Urinary bladder (tissue), 4 donors: ENCODE data around the gene APIP. TPM values are rescaled to one million over a fixed set of nuclear protein-coding genes. Genes with fewer than 3 reads are reported as not detected.

Experiments
- DNase-seq: peaks from one replicate; pipeline ENCODE4 v3.0.0-alpha.2; 2015; ENCODE audit errors: extremely low spot score
- H3K27ac ChIP-seq: one replicate; pipeline ENCODE4 v1.5.1; 2013; ENCODE audit warnings: low read depth, mild to moderate bottlenecking, moderate library complexity
- H3K36me3 ChIP-seq: one replicate; pipeline ENCODE4 v1.6.1; 2013; ENCODE audit warnings: mild to moderate bottlenecking, moderate library complexity; ENCODE audit not compliant: insufficient read depth
- H3K4me1 ChIP-seq: one replicate; pipeline ENCODE4 v1.6.1; 2013; ENCODE audit warnings: mild to moderate bottlenecking, moderate library complexity; ENCODE audit not compliant: insufficient read depth
- H3K4me3 ChIP-seq: one replicate; pipeline ENCODE4 v1.5.1; 2013; ENCODE audit warnings: low read depth, low read length
- WGBS: extraction: QIAGEN DNeasy Blood & Tissue Kit; methylation state at CpG from one replicate; pipeline ENCODE4 v1.1.7; 2013; 5-methylcytosine and 5-hydroxymethylcytosine counted together
- polyA plus RNA-seq: library from polyadenylated mRNA; stranded (reverse); fragments of 200-250 nt; gene quantifications from one replicate; pipeline ENCODE4 v1.2.3, GENCODE V29; 2013
- small RNA-seq: library from RNA; depleted of rRNA; stranded (forward); fragments of <200 nt; gene quantifications from one replicate; pipeline ENCODE3, GENCODE V24; 2014
- total RNA-seq: library from RNA; depleted of rRNA; stranded (reverse); fragments of >200 nt; gene quantifications from one replicate; pipeline ENCODE4 v1.2.3, GENCODE V29; 2014
- donor health status: healthy with polysubstance abuse.
- donor health status: healthy.

APIP gene
- total and polyA plus RNA-seq, 2 donors, result 31.0 to 36.6 TPM

DNA sequence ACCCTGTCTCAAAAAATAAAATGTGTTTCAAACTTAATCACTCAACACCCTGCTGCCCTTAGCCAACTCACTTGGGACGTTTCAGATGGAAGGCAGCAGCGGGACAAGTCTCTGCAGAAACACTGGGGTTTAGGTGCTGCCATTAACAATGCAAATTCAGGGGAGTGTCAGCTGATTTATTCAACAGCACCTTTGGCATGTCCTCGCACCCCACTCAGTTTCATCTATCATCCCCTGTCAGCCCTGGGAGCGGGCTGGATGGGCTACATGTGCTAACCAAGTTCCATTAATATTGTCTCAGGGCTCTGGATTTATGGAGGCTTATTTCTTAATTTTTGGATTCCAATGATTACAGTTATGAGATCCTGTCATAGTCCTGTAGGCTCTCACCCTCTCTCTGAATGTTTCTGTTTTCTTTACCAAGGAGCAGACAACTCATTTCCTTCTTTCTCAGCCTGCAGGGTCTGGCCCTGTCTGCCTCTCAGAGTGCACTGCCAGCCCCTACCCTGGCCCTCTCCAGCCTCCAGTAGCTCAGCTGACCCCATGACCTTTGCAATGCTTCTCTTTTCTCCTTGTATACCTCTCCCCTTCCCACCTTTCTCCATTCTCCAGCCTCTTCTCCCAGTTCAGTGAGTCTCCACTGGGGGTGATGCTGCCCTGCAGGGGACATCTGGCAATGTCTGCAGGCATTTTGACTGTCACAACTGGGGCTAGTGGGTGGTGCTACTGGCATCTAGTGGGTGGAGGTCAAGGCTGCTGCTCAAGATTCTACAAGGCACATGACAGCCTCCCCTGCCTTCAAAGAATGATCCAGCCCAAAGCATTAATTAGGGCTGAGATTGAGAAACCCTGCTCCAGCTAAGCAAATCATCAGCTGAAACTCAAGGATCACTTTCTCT lies 79.0 kb downstream of the APIP start:
- Histone ChIP-seq H3K27ac (no peak overlapping the region), H3K4me3 (no peak overlapping the region), H3K4me1 (no peaks in the 10 kb centered on the region), H3K36me3 (no peaks in the 10 kb centered on the region)
- no peak for DNase-seq
- WGBS, result 60% methylated on average over 4 of the region's 4 CpGs

GRCh38 chr11:34833602-34834001 lies 82.6 kb downstream of the APIP start:
- H3K36me3 ChIP-seq, result no peaks in the 10 kb centered on the region
- H3K27ac ChIP-seq, result no peak overlapping the region
- DNase-seq, result no peak
- no peak overlapping the region for H3K4me3 ChIP-seq
- H3K4me1 ChIP-seq, result no peaks in the 10 kb centered on the region

Small RNA genes lying within 50 kb of the gene (small RNA-seq; reads per million reads assigned to genes)
- gene MIR1343, result 0.18 reads per million

Other genes with a start within 250 kb of the APIP start
- 37.8 TPM for gene PDHX, start 239 bp upstream of the APIP start, total RNA-seq
- gene PDHX, start 239 bp upstream of the APIP start, polyA plus RNA-seq, result 25.3 TPM
- 225 TPM for gene CD44, start 222.8 kb upstream of the APIP start, total RNA-seq
- 152 TPM for gene CD44, start 222.8 kb upstream of the APIP start, polyA plus RNA-seq